ENCODE results near the gene ARMC9.
A peak's percentile ranks its signal among the peaks of the same experiment; 100 is the strongest.

ARMC9 gene

GRCh38 chr2:231332388-231332787 lies 134.0 kb downstream of the ARMC9 start:
- TF ChIP-seq Cebpa-rat (IDR thresholded peaks at IDR 0.05), result no peak
- H3K4me3 ChIP-seq, result no peak overlapping the region
- no peaks in the 10 kb centered on the region for H4K20me1 ChIP-seq
- H3K36me3 ChIP-seq, result no peaks in the 10 kb centered on the region
- H3K4me2 ChIP-seq, result no peak overlapping the region
- H3K9me3 ChIP-seq, result no peaks in the 10 kb centered on the region
- no peaks in the 10 kb centered on the region for H3K27me3 ChIP-seq
- H3K4me1 ChIP-seq, result no peaks in the 10 kb centered on the region
- H3K9ac ChIP-seq, result no peak overlapping the region
- no peak overlapping the region for H3K27ac ChIP-seq

GRCh38 chr2:231332872-231333500 lies 134.6 kb downstream of the ARMC9 start:
- Histone ChIP-seq H3K27ac (no peak overlapping the region), H3K9me3 (no peaks in the 10 kb centered on the region), H3K4me2 (no peak overlapping the region), H3K4me1 (no peaks in the 10 kb centered on the region), H3K9ac (no peak overlapping the region), H3K36me3 (no peaks in the 10 kb centered on the region), H3K4me3 (no peak overlapping the region), H4K20me1 (no peaks in the 10 kb centered on the region), H3K27me3 (no peaks in the 10 kb centered on the region)
- no peak for TF ChIP-seq Cebpa-rat (IDR thresholded peaks at IDR 0.05)

- H4K20me1 ChIP-seq, result no peaks in the 10 kb centered on the region
- H3K36me3 ChIP-seq, result no peaks in the 10 kb centered on the region
- H3K4me3 ChIP-seq, result no peak overlapping the region
- no peak overlapping the region for H3K4me2 ChIP-seq
- TF ChIP-seq Cebpa-rat (IDR thresholded peaks at IDR 0.05), result no peak
- no peak overlapping the region for H3K9ac ChIP-seq
- H3K27ac ChIP-seq, result no peak overlapping the region
- H3K27me3 ChIP-seq, result no peaks in the 10 kb centered on the region
- no peaks in the 10 kb centered on the region for H3K4me1 ChIP-seq
- no peaks in the 10 kb centered on the region for H3K9me3 ChIP-seq
Measured at GRCh38 chr2:231334179-231334930, 135.9 kb downstream of the ARMC9 start.

- Histone ChIP-seq H3K9me3 (no peaks in the 10 kb centered on the region), H3K4me3 (no peak overlapping the region), H3K4me2 (no peak overlapping the region), H3K27ac (no peak overlapping the region), H3K36me3 (no peaks in the 10 kb centered on the region), H3K27me3 (no peaks in the 10 kb centered on the region), H4K20me1 (no peaks in the 10 kb centered on the region), H3K4me1 (no peaks in the 10 kb centered on the region), H3K9ac (no peak overlapping the region)
- TF ChIP-seq Cebpa-rat (IDR thresholded peaks at IDR 0.05), result no peak
Measured at GRCh38 chr2:231334981-231335380, 136.6 kb downstream of the ARMC9 start.

- Histone ChIP-seq H3K27ac (no peak overlapping the region), H3K4me1 (no peaks in the 10 kb centered on the region), H3K27me3 (no peaks in the 10 kb centered on the region), H3K4me2 (no peak overlapping the region), H3K4me3 (no peak overlapping the region), H3K9ac (no peak overlapping the region), H3K36me3 (no peaks in the 10 kb centered on the region), H4K20me1 (no peaks in the 10 kb centered on the region), H3K9me3 (no peaks in the 10 kb centered on the region)
- no peak for TF ChIP-seq Cebpa-rat (IDR thresholded peaks at IDR 0.05)
Measured at GRCh38 chr2:231335591-231335990, 137.2 kb downstream of the ARMC9 start.

- H3K4me3 ChIP-seq, result no peak overlapping the region
- H3K4me1 ChIP-seq, result no peaks in the 10 kb centered on the region
- H4K20me1 ChIP-seq, result no peaks in the 10 kb centered on the region
- no peak for TF ChIP-seq Cebpa-rat (IDR thresholded peaks at IDR 0.05)
- H3K27me3 ChIP-seq, result no peaks in the 10 kb centered on the region
- H3K4me2 ChIP-seq, result no peak overlapping the region
- no peaks in the 10 kb centered on the region for H3K36me3 ChIP-seq
- no peaks in the 10 kb centered on the region for H3K9me3 ChIP-seq
- H3K9ac ChIP-seq, result no peak overlapping the region
- H3K27ac ChIP-seq, result no peak overlapping the region
Measured at GRCh38 chr2:231336236-231336635, 137.8 kb downstream of the ARMC9 start.

DNA sequence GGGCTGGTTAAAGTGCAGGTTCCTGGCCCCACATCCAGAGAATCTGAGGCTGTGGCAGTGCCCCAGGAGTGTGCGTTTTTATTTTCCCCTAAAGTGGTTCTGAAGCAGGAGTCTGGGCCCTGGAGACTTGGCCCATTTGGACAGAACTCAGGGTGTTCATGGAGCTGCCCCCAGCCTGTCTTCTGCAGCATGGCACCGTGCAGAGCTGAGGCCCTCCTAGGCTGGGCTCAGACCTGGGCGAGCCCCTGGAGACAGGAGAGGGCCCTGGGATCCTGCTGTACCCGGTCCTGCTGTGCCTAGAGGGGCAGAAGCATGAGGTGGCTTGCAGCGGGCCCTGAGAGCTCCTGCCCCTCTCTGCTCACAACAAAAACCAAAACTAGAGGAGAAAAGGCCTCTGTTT lies 138.3 kb downstream of the ARMC9 start:
- Histone ChIP-seq H3K9ac (no peak overlapping the region), H3K4me2 (no peak overlapping the region), H4K20me1 (no peaks in the 10 kb centered on the region), H3K4me1 (no peaks in the 10 kb centered on the region), H3K36me3 (no peaks in the 10 kb centered on the region), H3K9me3 (no peaks in the 10 kb centered on the region), H3K4me3 (no peak overlapping the region), H3K27me3 (no peaks in the 10 kb centered on the region), H3K27ac (no peak overlapping the region)
- no peak for TF ChIP-seq Cebpa-rat (IDR thresholded peaks at IDR 0.05)

- no peak overlapping the region for H3K9ac ChIP-seq
- no peak for TF ChIP-seq Cebpa-rat (IDR thresholded peaks at IDR 0.05)
Measured at GRCh38 chr2:231337807-231338759, 139.7 kb downstream of the ARMC9 start.

DNA sequence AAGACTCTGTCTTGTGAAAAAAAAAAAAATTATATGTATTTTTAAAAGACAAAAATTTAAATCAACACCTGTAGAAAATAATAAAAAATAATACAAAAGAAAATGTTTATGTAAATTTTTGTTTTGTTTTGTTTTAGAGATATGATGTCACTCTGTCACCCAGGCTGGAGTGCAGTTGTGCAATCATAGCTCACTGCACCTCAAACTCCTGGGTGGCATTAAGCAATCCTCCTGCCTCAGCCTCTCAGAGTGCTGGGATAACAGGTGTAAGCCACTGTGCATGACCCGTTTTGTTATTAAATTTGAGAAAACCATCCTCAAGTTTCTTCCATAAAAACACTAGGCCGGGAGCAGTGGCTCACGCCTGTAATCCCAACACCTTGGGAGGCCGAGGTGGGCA lies 140.9 kb downstream of the ARMC9 start:
- Histone ChIP-seq H3K9me3 (no peaks in the 10 kb centered on the region), H4K20me1 (no peaks in the 10 kb centered on the region), H3K9ac (no peak overlapping the region), H3K27me3 (no peaks in the 10 kb centered on the region), H3K27ac (no peak overlapping the region), H3K4me1 (peaks cover 3% of the 10 kb centered on the region), H3K36me3 (no peaks in the 10 kb centered on the region), H3K4me3 (no peak overlapping the region), H3K4me2 (no peak overlapping the region)
- peak; percentile 67 for TF ChIP-seq Cebpa-rat (IDR thresholded peaks at IDR 0.05)

More at GRCh38 chr2:231337807-231338759, 139.7 kb downstream of the ARMC9 start:
- Histone ChIP-seq H3K9me3 (no peaks in the 10 kb centered on the region), H3K27ac (no peak overlapping the region), H3K4me3 (no peak overlapping the region), H3K27me3 (no peaks in the 10 kb centered on the region), H3K36me3 (no peaks in the 10 kb centered on the region), H3K4me1 (no peaks in the 10 kb centered on the region), H3K4me2 (no peak overlapping the region), H4K20me1 (no peaks in the 10 kb centered on the region)

DNA sequence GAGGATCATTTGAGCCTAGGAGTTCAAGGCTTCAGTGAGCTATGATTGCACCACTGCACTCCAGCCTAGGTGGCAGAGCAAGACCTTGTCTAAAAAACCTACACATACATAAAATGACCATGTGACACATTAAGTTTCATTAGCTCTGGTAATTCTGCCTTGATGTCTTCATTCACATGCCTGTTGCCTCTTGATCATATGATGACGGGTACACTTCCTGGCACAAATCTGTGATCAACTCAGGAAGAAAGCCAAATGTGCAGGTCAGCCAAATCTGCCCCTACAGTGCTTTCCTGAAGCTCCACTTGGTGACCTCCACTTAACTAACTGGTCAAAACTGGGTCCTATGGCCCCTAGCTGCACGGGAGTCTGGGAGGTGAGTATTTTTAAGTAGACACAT lies 142.7 kb downstream of the ARMC9 start:
- Histone ChIP-seq H3K4me3 (no peak overlapping the region), H3K9ac (no peak overlapping the region), H3K27me3 (no peaks in the 10 kb centered on the region), H3K4me2 (no peak overlapping the region), H3K4me1 (peaks cover 21% of the 10 kb centered on the region), H3K27ac (no peak overlapping the region), H3K36me3 (no peaks in the 10 kb centered on the region), H3K9me3 (no peaks in the 10 kb centered on the region), H4K20me1 (no peaks in the 10 kb centered on the region)
- TF ChIP-seq Cebpa-rat (IDR thresholded peaks at IDR 0.05), result no peak

Data from BLaER1 (cell line).